IPS-18c (cell line): Measurements from ENCODE around the gene PGP.

Source experiments
- H3K4me3 ChIP-seq: 2 replicates; pipeline ENCODE4 v1.7.0; 2013; ENCODE audit warnings: low read depth, mild to moderate bottlenecking, low read length, moderate library complexity; ENCODE audit not compliant: insufficient read depth
- H3K9me3 ChIP-seq: one replicate; pipeline ENCODE4 v1.6.1; 2013; ENCODE audit warnings: mild to moderate bottlenecking, low read length, moderate library complexity; ENCODE audit not compliant: control insufficient read depth, insufficient read depth

PGP gene

GRCh38 chr16:2166263-2167067 is 48.2 kb downstream of the PGP start:
- no peak overlapping the region for H3K4me3 ChIP-seq
- H3K9me3 ChIP-seq, result no peaks in the 10 kb centered on the region

- H3K4me3 ChIP-seq, result no peak overlapping the region
- H3K9me3 ChIP-seq, result no peaks in the 10 kb centered on the region
These were observed 48.8 kb downstream of the PGP start for GRCh38 chr16:2165861-2166260.

GRCh38 chr16:2163211-2163881 is 51.3 kb downstream of the PGP start:
- no peaks in the 10 kb centered on the region for H3K9me3 ChIP-seq
- no peak overlapping the region for H3K4me3 ChIP-seq

- Histone ChIP-seq H3K4me3 (no peak overlapping the region), H3K9me3 (no peaks in the 10 kb centered on the region)
These were observed 51.9 kb downstream of the PGP start for GRCh38 chr16:2162676-2163118.

GRCh38 chr16:2161911-2162310 is 52.7 kb downstream of the PGP start:
- H3K4me3 ChIP-seq, result no peak overlapping the region

More at GRCh38 chr16:2161911-2162310, 52.7 kb downstream of the PGP start:
- H3K9me3 ChIP-seq, result no peaks in the 10 kb centered on the region
